ENCODE results near the gene TAF4. TPM values are rescaled to one million over a fixed set of nuclear protein-coding genes. Genes with fewer than 3 reads are reported as not detected.

TAF4 gene
- total RNA-seq, 4 donors from 2014 or later: 6.2 to 37.6 (median 10.7) TPM

GRCh38 chr20:62064770-62065673 lies 659 bp downstream of the TAF4 start:
- Histone ChIP-seq H3K36me3 (no peaks in the 10 kb centered on the region), H3K9me3 (no peaks in the 10 kb centered on the region), H3K27ac (peak overlapping the region; percentile 73 to 88), H3K4me3 (peak overlapping the region; percentile 54 to 62), H3K4me1 (peaks cover 5 to 25% of the 10 kb centered on the region in 2 donors), H3K27me3 (no peaks in the 10 kb centered on the region)
- TF ChIP-seq, protein P1, sequence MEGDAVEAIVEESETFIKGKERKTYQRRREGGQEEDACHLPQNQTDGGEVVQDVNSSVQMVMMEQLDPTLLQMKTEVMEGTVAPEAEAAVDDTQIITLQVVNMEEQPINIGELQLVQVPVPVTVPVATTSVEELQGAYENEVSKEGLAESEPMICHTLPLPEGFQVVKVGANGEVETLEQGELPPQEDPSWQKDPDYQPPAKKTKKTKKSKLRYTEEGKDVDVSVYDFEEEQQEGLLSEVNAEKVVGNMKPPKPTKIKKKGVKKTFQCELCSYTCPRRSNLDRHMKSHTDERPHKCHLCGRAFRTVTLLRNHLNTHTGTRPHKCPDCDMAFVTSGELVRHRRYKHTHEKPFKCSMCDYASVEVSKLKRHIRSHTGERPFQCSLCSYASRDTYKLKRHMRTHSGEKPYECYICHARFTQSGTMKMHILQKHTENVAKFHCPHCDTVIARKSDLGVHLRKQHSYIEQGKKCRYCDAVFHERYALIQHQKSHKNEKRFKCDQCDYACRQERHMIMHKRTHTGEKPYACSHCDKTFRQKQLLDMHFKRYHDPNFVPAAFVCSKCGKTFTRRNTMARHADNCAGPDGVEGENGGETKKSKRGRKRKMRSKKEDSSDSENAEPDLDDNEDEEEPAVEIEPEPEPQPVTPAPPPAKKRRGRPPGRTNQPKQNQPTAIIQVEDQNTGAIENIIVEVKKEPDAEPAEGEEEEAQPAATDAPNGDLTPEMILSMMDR (IDR thresholded peaks at IDR 0.05): no peak
- no peak for TF ChIP-seq POLR2A (IDR thresholded peaks at IDR 0.05)
- no peak for DNase-seq
- intact Hi-C loops (cut with DNase I; ENCODE audit: low total_unique reads): loop anchor here (10.0 kb wide), 1 partner anchor 60 kb away; the partner anchor contains the start of gene LSM14B

DNA sequence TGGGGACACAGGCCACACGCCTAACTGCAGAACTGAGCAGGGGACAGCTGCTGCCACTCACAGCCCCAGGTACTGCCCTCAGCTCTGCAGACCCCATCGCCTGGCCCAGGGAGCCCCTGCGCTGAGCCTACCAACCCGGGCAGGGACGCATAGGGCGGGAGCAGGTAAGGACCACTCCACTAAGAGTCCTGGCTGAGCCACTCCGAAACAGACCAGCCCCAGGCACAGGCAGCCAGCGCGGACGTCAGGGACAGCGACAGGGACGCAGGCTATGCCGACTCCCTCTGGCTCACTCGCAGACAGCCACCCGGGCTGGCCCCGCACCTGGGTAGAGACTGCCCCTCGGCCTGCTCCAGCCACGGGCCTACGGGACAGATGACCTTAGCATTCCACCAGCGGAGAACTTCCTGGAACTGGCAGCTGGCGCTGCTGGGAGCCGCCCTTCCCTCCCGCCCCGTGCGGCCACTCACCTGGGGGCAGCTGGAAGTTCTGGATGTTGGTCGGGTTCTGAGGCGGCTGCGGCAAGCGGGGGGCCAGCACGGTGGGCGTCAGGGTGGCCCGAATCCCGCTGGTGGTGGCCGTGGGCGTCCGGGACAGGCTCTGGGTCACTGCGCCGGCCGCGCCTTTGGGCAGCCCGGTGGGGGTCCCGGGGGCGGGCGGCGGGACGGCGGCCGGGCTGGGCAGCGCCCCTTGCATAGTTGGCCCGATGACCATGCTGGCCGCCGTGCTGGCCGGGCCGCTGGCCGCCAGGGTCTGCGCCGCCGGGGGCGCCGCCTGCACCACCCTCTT lies 1.5 kb downstream of the TAF4 start:
- Histone ChIP-seq H3K27me3 (no peaks in the 10 kb centered on the region), H3K4me1 (peaks cover 0 to 19% of the 10 kb centered on the region in 2 donors), H3K9me3 (no peaks in the 10 kb centered on the region), H3K27ac (no peak overlapping the region), H3K36me3 (no peaks in the 10 kb centered on the region), H3K4me3 (peak overlapping the region; percentile 3 to 41)
- no peak for DNase-seq
- intact Hi-C loops (cut with DNase I; ENCODE audit: low total_unique reads): loop anchor here (10.0 kb wide), 1 partner anchor 61 kb away; the partner anchor contains the start of gene LSM14B
- TF ChIP-seq POLR2A (IDR thresholded peaks at IDR 0.05): no peak
- TF ChIP-seq, protein P1 (IDR thresholded peaks at IDR 0.05): no peak

GRCh38 chr20:62063315-62063980 lies 2.2 kb downstream of the TAF4 start:
- no peak overlapping the region for H3K27ac ChIP-seq
- peaks cover 0 to 19% of the 10 kb centered on the region in 2 donors for H3K4me1 ChIP-seq
- no peaks in the 10 kb centered on the region for H3K9me3 ChIP-seq
- H3K27me3 ChIP-seq: no peaks in the 10 kb centered on the region
- H3K4me3 ChIP-seq: peak overlapping the region in 1 of 2 donors; percentile 41
- TF ChIP-seq, protein P1 (IDR thresholded peaks at IDR 0.05): no peak
- no peak for TF ChIP-seq POLR2A (IDR thresholded peaks at IDR 0.05)
- H3K36me3 ChIP-seq: no peaks in the 10 kb centered on the region
- no peak for DNase-seq
- intact Hi-C loops (cut with DNase I; ENCODE audit: low total_unique reads): loop anchor here (10.0 kb wide), 1 partner anchor 61 kb away; the partner anchor contains the start of gene LSM14B

GRCh38 chr20:62062661-62063314 lies 2.9 kb downstream of the TAF4 start:
- Histone ChIP-seq H3K36me3 (no peaks in the 10 kb centered on the region), H3K9me3 (no peaks in the 10 kb centered on the region), H3K4me1 (peaks cover 0 to 19% of the 10 kb centered on the region in 2 donors), H3K4me3 (peak overlapping the region in 1 of 2 donors; percentile 41), H3K27ac (no peak overlapping the region), H3K27me3 (no peaks in the 10 kb centered on the region)
- TF ChIP-seq, protein P1 (IDR thresholded peaks at IDR 0.05): no peak
- no peak for TF ChIP-seq POLR2A (IDR thresholded peaks at IDR 0.05)
- no peak for DNase-seq
- intact Hi-C loops (cut with DNase I; ENCODE audit: low total_unique reads): loop anchor here (10.0 kb wide), 1 partner anchor 62 kb away; the partner anchor contains the start of gene LSM14B
